Right lobe of liver (tissue), 6 donors: ENCODE measurements around the gene SLC26A11. TPM values are rescaled to one million over a fixed set of nuclear protein-coding genes. Genes with fewer than 3 reads are reported as not detected.
"Not testable (repeated sequence)": the region's sequence is repeated elsewhere in the genome, so short reads cannot be mapped to it uniquely, and the experiment has no call there.

Source experiments
- ATAC-seq, 4 donors: fragments of 200-7000 bp; cut with Tn5 transposase; one replicate each; pipeline ENCODE4 v1.9.1; 2020; ENCODE audit warnings: mild to moderate bottlenecking in 4 of 4, moderate library complexity in 4 of 4
- DNase-seq, 3 donors: peaks; one replicate each; pipeline ENCODE4 v3.0.0-alpha.2; 2020
- H3K27ac ChIP-seq, 3 donors: fragments of 200-600 bp; one replicate each; pipeline ENCODE4 v1.8.0; 2022
- H3K27me3 ChIP-seq, 2 donors: fragments of 200-600 bp; one replicate each; pipeline ENCODE4 v1.8.0; 2022
- H3K36me3 ChIP-seq, 4 donors: fragments of 200-600 bp; sonication (generic) in 1 of 4; one replicate each; pipeline versions ENCODE4 v1.5.1 to v1.8.0; 2017 to 2022; ENCODE audit warnings: control low read depth in 1 of 4
- H3K4me1 ChIP-seq, 4 donors: fragments of 200-600 bp; sonication (generic) in 1 of 4; one replicate each; pipeline versions ENCODE4 v1.5.1 to v1.8.0; 2017 to 2022; ENCODE audit warnings: control low read depth in 1 of 4
- H3K4me3 ChIP-seq, 3 donors: fragments of 200-600 bp; one replicate each; pipeline ENCODE4 v1.8.0; 2022
- H3K9me3 ChIP-seq, 4 donors: fragments of 200-600 bp; sonication (generic) in 1 of 4; one replicate each; pipeline versions ENCODE4 v1.5.1 to v1.8.0; 2017 to 2022; ENCODE audit warnings: control low read depth in 1 of 4
- CTCF ChIP-seq, 4 donors: fragments of 200-600 bp in 3 of 4; fragments of 450-650 bp in 1 of 4; IDR thresholded peaks; one replicate each; pipeline versions ENCODE4 v1.5.1 to v1.8.0; 2016 to 2022; ENCODE audit warnings: antibody characterized with exemption in 4 of 4, mild to moderate bottlenecking in 2 of 4
- POLR2A ChIP-seq: fragments of 450-650 bp; IDR thresholded peaks from one replicate; pipeline ENCODE4 v1.6.1; 2017; ENCODE audit warnings: antibody characterized with exemption, mild to moderate bottlenecking
- WGBS: methylation state at CpG from one replicate; pipeline ENCODE4 v1.1.6; 2018; ENCODE audit warnings: low coverage, low lambda C conversion rate; ENCODE audit not compliant: insufficient coverage; ENCODE audit errors: missing lambda C conversion rate; 5-methylcytosine and 5-hydroxymethylcytosine counted together
- intact Hi-C, 2 donors: fragments of 100-400 bp; cut with DNase I; formaldehyde crosslinking; loops; one replicate each; pipeline versions ENCODE4 v1.11.2 to v1.14.1; 2022
- total RNA-seq, 6 experiments: library from RNA; depleted of rRNA in 2 of 6; stranded (reverse); fragments of >200 nt in 2 of 6; fragmentation: NEBNext Ultra II Directional in 3 of 6; extraction: Animal tissue kit (Norgen Biotek cat#: 25700) in 3 of 6; gene quantifications; one replicate each; pipeline versions ENCODE4 v1.1.0 to v1.2.4, GENCODE V29; 2016 to 2023
- donor health status: DM: no; HTN: yes; CAD: no.
- donor health status: DM: no; HTN: no; CAD: no.
- donor health status: DM: no; HTN: no; CAD: no.
- donor health status: DM: no; HTN: yes; CAD: no.
- donor health status: DM: no; HTN: yes; CAD: no.

Gene SLC26A11
- total RNA-seq, 6 experiments from 2014 or later: 5.8 to 9.8 (median 6.5) TPM

GRCh38 chr17:80296221-80296620 is 76.0 kb downstream of the SLC26A11 start:
- peaks cover 0 to 8% (median 4%) of the 10 kb centered on the region in 4 donors for H3K4me1 ChIP-seq
- TF ChIP-seq POLR2A (no peak), CTCF (IDR thresholded peaks at IDR 0.05) (no peak)
- ATAC-seq (no peak), DNase-seq (peak in 1 of 3 donors; percentile 51)
- H3K36me3 ChIP-seq: peaks cover 10 to 96% (median 43%) of the 10 kb centered on the region in 4 donors
- no peaks in the 10 kb centered on the region for H3K9me3 ChIP-seq
- intact Hi-C loops: no loop called here
- WGBS: 85% methylated on average over 9 of the region's 14 CpGs
- no peak overlapping the region for H3K4me3 ChIP-seq
- no peaks in the 10 kb centered on the region for H3K27me3 ChIP-seq
- no peak overlapping the region for H3K27ac ChIP-seq

GRCh38 chr17:80297996-80298560 is 77.9 kb downstream of the SLC26A11 start:
- no peak for TF ChIP-seq CTCF (IDR thresholded peaks at IDR 0.05)
- TF ChIP-seq POLR2A: no peak
- Histone ChIP-seq H3K4me3 (no peak overlapping the region), H3K27ac (no peak overlapping the region), H3K9me3 (no peaks in the 10 kb centered on the region), H3K36me3 (peaks cover 10 to 97% (median 42%) of the 10 kb centered on the region in 4 donors), H3K27me3 (no peaks in the 10 kb centered on the region), H3K4me1 (no peaks in the 10 kb centered on the region)
- WGBS: 91% methylated on average over 6 of the region's 19 CpGs
- peak in 1 of 4 donors; percentile 30 for ATAC-seq
- peak in 1 of 3 donors; percentile 42 for DNase-seq
- intact Hi-C loops: no loop called here

GRCh38 chr17:80299350-80300100 is 79.3 kb downstream of the SLC26A11 start:
- DNase-seq, H3K27ac ChIP-seq, intact Hi-C loops, ATAC-seq, H3K4me3 ChIP-seq, H3K27me3 ChIP-seq, H3K4me1 ChIP-seq, H3K9me3 ChIP-seq: not testable (repeated sequence)
- WGBS: 97% methylated on average over 3 of the region's 4 CpGs
- peaks cover 12 to 94% (median 41%) of the 10 kb centered on the region in 4 donors for H3K36me3 ChIP-seq

DNA sequence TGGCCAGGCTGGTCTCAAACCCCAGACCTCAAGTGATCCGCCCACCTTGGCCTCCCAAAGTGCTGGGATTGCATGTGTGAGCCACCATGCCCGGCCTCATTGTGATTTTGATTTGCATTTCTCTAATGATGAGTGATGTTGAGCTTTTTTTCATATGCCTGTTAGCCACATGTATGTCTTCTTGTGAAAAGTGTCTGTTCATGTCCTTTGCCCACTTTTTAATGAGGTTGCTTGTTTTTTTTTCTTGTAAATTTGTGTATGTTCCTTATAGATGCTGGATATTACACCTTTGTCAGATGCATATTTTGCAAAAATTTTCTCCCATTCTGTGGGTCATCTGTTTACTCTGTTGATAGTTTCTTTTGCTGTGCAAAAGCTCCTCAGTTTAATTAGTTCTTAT is 80.5 kb downstream of the SLC26A11 start:
- H3K27me3 ChIP-seq, ATAC-seq, H3K4me1 ChIP-seq, H3K4me3 ChIP-seq, H3K27ac ChIP-seq, DNase-seq, intact Hi-C loops, H3K9me3 ChIP-seq: not testable (repeated sequence)
- WGBS: 100% methylated on average over 2 of the region's 2 CpGs
- H3K36me3 ChIP-seq: peaks cover 4 to 92% (median 33%) of the 10 kb centered on the region in 4 donors

Other genes starting within 250 kb of the SLC26A11 start
- 10 to 100 TPM in 4 of 6 experiments, 1 to 10 TPM in 2; 5.8 to 21.0 (median 14.4) TPM for gene TBC1D16, start 184.6 kb upstream of the SLC26A11 start, total RNA-seq
- 1 to 10 TPM; 1.7 to 3.1 (median 2.1) TPM for gene CCDC40, start 183.8 kb upstream of the SLC26A11 start, total RNA-seq
- gene GAA, start 118.8 kb upstream of the SLC26A11 start, total RNA-seq: 10 to 100 TPM; 42.7 to 94.1 (median 71.0) TPM
- 10 to 100 TPM; 21.6 to 41.7 (median 32.2) TPM for gene EIF4A3, start 73.3 kb upstream of the SLC26A11 start, total RNA-seq
- under 1 TPM in 3 of 6 experiments, not detected in 3; 0.20 to 0.29 (median 0.22) TPM for gene CARD14, start 50.4 kb upstream of the SLC26A11 start, total RNA-seq
- gene SGSH, start 94 bp upstream of the SLC26A11 start, total RNA-seq: 10 to 100 TPM in 5 of 6 experiments, 1 to 10 TPM in 1; 9.7 to 23.5 (median 15.7) TPM
- gene RNF213, start 40.4 kb downstream of the SLC26A11 start, total RNA-seq: 10 to 100 TPM; 59.1 to 87.7 (median 73.0) TPM
- gene ENDOV, start 194.7 kb downstream of the SLC26A11 start, total RNA-seq: 10 to 100 TPM in 5 of 6 experiments, 1 to 10 TPM in 1; 6.8 to 14.1 (median 11.3) TPM